Measurements from ENCODE around the gene CNTNAP2.

- TF ChIP-seq CTCF (conservative IDR thresholded peaks at IDR 0.05; ENCODE audit: low read depth, low read length) (no peak), EZH2 (IDR thresholded peaks at IDR 0.05; ENCODE audit: borderline replicate concordance, low read depth, low read length, poor library complexity, severe bottlenecking) (no peak)
Observed at GRCh38 chr7:146658604-146659003, 542.0 kb downstream of the CNTNAP2 start.
